ENCODE data around the gene MANEA.
A peak's percentile ranks its signal among the peaks of the same experiment; 100 is the strongest.
"Not testable (repeated sequence)": the region's sequence is repeated elsewhere in the genome, so short reads cannot be mapped to it uniquely, and the experiment has no call there.

MANEA gene

GRCh38 chr6:95577304-95578105, at the start of gene MANEA:
TSS of gene MANEA (plus strand) at chr6:95577535. CDS start at chr6:95586440, 8,905 bp downstream.
- DNase-seq, result peak; percentile 59

- no peak for DNase-seq
These were observed 47.6 kb upstream of the MANEA start for GRCh38 chr6:95529762-95530161.

- no peak for DNase-seq
These were observed 47.0 kb upstream of the MANEA start for GRCh38 chr6:95530176-95530819.

GRCh38 chr6:95543798-95544197, 33.5 kb upstream of the MANEA start:
- DNase-seq, result no peak

- DNase-seq, result no peak
These were observed 32.7 kb upstream of the MANEA start for GRCh38 chr6:95544517-95545225.

GRCh38 chr6:95545226-95545625, 32.1 kb upstream of the MANEA start:
- DNase-seq, result no peak

GRCh38 chr6:95545686-95546085, 31.6 kb upstream of the MANEA start:
- DNase-seq, result no peak

- no peak for DNase-seq
These were observed 31.2 kb upstream of the MANEA start for GRCh38 chr6:95546148-95546547.

- no peak for DNase-seq
These were observed 30.3 kb upstream of the MANEA start for GRCh38 chr6:95547043-95547442.

GRCh38 chr6:95548188-95548786, 29.0 kb upstream of the MANEA start:
- DNase-seq, result no peak

GRCh38 chr6:95551678-95552324, 25.5 kb upstream of the MANEA start:
- no peak for DNase-seq

GRCh38 chr6:95553880-95554279, 23.5 kb upstream of the MANEA start:
- no peak for DNase-seq

GRCh38 chr6:95560956-95561355, 16.4 kb upstream of the MANEA start:
- not testable (repeated sequence) for DNase-seq

GRCh38 chr6:95569560-95569959, 7.8 kb upstream of the MANEA start:
- no peak for DNase-seq

- DNase-seq, result no peak
These were observed 5.2 kb upstream of the MANEA start for GRCh38 chr6:95572098-95572497.

- DNase-seq, result no peak
These were observed 2.5 kb upstream of the MANEA start for GRCh38 chr6:95574811-95575210.

- no peak for DNase-seq
These were observed 927 bp upstream of the MANEA start for GRCh38 chr6:95576218-95576997.

GRCh38 chr6:95576998-95577303, 384 bp upstream of the MANEA start:
- DNase-seq, result no peak

GRCh38 chr6:95578106-95578410, 723 bp downstream of the MANEA start:
- no peak for DNase-seq

GRCh38 chr6:95581073-95581472, 3.7 kb downstream of the MANEA start:
- DNase-seq, result no peak

GRCh38 chr6:95584226-95584625, 6.9 kb downstream of the MANEA start:
- DNase-seq, result not testable (repeated sequence)

GRCh38 chr6:95587989-95588388, 10.7 kb downstream of the MANEA start:
- no peak for DNase-seq
